Myocyte (in vitro differentiated cells): ENCODE measurements around the gene TAP1. TPM values are rescaled to one million over a fixed set of nuclear protein-coding genes. Genes with fewer than 3 reads are reported as not detected.
A peak's percentile ranks its signal among the peaks of the same experiment; 100 is the strongest.
"Not testable (repeated sequence)": the region's sequence is repeated elsewhere in the genome, so short reads cannot be mapped to it uniquely, and the experiment has no call there.

Source experiments
- DNase-seq: peaks from one replicate; pipeline ENCODE4 v3.0.0-alpha.2; 2012; ENCODE audit warnings: low read depth
- polyA plus RNA-seq: library from polyadenylated mRNA; unstranded; fragments of >200 nt; gene quantifications from one replicate; pipeline ENCODE4 v1.2.1, GENCODE V29; 2012; ENCODE audit warnings: missing spikeins
- total RNA-seq: library from RNA; depleted of rRNA; stranded (reverse); fragments of >200 nt; gene quantifications from 2 replicates; pipeline ENCODE4 v1.2.3, GENCODE V29; 2014

The TAP1 gene, protein sequence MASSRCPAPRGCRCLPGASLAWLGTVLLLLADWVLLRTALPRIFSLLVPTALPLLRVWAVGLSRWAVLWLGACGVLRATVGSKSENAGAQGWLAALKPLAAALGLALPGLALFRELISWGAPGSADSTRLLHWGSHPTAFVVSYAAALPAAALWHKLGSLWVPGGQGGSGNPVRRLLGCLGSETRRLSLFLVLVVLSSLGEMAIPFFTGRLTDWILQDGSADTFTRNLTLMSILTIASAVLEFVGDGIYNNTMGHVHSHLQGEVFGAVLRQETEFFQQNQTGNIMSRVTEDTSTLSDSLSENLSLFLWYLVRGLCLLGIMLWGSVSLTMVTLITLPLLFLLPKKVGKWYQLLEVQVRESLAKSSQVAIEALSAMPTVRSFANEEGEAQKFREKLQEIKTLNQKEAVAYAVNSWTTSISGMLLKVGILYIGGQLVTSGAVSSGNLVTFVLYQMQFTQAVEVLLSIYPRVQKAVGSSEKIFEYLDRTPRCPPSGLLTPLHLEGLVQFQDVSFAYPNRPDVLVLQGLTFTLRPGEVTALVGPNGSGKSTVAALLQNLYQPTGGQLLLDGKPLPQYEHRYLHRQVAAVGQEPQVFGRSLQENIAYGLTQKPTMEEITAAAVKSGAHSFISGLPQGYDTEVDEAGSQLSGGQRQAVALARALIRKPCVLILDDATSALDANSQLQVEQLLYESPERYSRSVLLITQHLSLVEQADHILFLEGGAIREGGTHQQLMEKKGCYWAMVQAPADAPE
- 49.7 and 54.7 TPM in 2 replicates for total RNA-seq
- 47.2 TPM for polyA plus RNA-seq

DNA sequence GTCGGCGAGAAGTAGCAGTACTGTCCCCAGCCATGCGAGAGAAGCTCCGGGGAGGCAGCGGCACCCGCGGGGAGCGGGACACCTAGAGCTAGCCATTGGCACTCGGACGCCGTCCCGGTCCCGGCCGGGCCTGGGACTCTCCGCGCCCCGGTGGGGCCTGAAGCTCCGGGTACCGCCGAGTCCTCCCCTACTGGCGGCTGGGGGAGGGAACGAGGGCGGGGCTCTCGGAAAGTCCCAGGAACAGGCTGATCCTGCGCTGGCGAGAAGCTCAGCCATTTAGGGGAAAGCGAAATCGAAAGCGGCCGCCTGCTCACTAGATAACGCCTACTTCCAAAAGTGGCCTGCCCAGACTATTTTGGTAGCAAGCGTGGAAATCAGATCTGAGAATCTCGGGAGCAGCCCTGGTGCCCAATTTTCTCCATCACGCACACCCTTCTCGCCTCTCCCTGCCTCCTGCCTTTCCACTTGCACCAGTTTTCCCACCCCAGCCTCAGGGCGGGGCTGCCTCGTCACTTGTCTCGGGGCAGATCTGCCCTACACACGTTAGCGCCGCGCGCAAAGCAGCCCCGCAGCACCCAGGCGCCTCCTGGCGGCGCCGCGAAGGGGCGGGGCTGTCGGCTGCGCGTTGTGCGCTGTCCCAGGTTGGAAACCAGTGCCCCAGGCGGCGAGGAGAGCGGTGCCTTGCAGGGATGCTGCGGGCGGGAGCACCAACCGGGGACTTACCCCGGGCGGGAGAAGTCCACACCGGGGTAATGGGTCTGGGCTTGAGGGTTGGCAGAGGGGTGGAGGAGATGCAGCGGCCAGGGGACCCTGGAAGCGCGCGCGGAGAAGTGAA, at the start of gene TAP1, which contains the start of gene PSMB9:
TSS of gene TAP1 (minus strand) at position 164 of the 835 bp plus-strand sequence. CDS start at position 96, 68 bp downstream.
TSS of gene PSMB9 (plus strand) at position 652 of the 835 bp plus-strand sequence. CDS start at position 690, 38 bp downstream.
- peak; percentile 95 for DNase-seq

DNA sequence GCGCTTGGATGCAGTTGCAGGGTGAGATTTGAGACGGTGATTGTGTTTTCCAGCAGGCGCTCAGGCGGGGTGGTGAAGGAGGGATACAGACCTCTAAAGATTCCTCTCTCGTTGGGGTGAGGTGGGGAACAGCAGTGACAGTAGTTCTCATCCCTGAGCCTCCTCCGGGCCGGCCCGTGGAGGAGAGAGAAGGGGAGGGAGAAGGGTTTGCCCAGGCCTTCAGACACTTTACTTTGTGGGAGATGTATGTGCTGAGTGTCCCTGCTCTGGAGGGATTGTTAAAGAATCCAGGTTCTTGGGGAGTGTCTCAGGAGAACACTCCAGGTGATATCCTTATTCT, 41.5 kb upstream of the TAP1 start:
- DNase-seq, result no peak

DNA sequence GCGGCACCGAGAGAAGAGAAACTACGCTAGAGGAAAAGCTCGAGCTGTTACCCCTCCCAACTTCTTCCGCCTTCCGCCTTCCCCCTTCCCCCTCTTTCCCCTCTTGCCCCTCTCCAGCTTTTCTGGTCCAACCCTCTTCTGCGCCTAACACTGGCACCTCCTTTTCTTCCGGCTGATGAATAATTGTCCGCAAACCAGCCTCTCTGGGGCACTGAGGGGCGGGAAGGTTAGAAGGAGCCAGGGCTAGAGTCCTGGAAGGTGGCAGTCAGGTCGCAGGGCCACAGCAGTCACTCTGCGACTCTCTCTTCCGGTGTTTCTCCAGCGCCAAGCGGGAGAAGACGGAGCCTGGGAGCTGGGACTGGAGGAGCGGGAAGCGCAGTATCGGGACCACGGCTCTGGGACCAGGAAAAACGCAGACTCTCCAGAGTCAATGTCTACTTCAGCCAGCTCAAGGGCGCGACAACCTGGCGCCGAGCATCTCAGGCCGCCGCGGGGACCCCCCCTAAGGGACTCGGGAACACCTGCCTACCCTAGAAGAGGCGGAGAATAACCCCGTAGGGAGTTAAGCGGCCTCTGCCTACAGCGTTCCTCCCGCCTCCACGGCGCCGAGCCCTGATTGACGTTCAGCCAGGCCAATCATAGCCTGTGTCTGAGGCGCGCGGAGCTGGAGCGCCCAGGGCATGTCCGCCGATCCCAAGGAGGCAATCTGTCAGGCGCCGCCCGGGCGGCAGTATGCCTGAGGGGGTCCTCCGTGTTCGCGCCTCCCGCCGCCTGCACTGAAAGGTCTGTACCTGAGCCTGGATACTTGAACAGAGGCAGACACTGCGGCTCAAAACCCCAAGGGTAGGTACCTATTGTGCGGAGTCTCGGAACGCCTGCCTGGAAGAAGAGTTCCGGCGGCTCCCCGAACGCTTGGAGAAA, 40.8 kb upstream of the TAP1 start:
- DNase-seq, result peak; percentile 93

DNA sequence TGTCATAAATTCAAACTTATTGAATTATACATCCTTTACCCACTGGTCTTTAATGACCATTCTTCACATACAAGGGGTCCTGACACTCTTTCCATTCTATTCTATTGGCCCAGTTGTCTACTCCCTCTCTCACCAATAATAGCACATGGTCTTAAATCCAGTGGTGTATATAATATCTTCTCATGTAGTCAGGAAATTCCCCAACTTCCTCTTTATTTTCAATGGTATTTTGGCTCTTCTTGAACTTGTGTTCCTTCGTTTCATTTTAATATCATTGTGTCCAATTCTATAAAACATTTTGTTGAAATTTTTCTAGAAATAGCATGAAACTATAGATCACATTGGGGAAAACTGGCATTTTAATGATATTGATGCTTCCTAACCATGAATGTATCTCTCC, 37.3 kb upstream of the TAP1 start:
- DNase-seq, result no peak

DNA sequence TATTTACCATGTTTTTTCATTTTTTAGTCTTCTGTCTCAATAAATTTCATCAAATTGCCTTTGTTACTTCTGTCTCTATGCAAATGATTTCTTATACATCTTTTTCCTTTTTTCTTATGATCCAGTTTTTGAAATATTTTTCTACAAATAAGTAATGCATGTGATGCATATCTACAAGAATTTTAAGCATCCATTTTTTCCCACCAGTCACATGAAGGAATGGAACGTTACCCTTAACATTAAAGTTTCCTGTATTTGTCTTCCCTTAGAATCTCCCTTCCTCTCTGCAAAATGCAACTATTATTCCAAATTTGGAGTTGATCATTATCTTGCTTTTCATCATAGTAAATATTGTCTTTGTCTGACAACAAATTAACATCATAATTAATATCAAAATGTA, 36.0 kb upstream of the TAP1 start:
- DNase-seq, result no peak

DNA sequence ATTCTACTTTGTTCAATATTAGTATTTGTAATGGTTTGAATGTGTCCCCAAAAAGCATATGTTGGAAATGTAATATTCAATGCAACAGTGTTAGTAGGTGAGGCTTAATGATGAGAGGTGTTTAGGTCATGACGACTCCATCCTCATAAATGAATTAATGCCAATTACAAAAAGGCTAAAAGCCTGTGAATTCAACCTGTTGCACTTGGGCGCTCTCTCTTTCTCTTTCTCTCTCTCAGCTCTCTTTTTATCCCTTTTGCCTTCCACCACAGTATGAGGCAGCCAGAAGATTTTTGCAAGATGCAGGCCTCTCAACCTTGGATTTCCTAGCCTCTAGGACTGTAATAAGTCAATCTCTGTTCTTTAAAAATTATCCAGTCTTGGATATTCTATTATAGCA, 35.1 kb upstream of the TAP1 start:
- no peak for DNase-seq

DNA sequence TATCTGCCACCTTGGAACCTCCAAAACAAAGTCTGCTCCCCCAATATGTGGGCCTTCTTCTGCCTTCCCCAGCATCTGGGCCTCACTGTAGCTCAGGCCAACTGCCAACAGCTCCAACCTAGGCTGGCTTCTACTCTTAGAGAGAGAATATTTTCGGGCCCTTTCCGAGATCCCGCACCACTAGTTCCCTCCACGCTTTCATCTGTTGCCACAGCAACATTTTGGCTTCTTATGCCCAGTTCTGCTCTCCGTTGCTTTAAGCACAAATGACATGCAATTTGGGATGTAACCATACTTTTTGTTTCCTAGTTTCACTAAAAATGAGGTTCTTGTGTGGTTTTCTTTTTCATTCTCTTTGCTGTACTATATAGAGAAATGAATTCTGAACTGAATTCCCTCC, 34.1 kb upstream of the TAP1 start:
- DNase-seq, result no peak

DNA sequence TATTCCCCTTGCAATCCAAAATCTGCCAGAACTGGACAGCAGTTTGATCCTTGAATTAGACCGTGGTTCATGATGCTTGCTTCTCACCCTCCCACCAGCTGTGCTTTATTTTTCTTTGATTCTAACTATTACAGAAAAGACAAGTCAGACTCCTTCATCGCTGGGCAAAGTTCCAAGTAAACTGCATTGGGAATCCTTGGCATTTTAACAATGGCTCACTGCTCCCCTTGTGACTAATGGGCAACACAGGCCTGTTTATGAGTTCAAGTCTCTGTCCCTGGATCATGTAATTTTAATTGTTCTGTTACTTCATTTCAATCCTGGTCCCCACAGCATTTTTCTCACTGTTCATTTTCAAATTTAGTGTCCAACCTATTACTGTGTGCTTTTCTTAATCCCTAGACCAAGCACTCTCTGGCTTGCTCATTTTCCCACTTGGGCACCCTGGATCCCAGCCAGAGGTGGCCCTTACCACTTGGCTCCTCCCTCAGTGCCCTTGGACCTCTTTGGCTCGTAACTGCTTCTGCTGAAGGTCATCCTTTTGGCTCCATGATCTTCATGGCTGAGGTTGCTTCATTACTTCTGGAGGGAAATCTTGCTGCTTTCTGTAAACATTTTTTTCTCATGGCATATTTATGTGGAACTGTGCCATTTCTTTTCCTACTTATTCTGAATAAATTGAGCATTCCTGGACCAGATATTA, 33.3 kb upstream of the TAP1 start:
- DNase-seq, result peak; percentile 76

DNA sequence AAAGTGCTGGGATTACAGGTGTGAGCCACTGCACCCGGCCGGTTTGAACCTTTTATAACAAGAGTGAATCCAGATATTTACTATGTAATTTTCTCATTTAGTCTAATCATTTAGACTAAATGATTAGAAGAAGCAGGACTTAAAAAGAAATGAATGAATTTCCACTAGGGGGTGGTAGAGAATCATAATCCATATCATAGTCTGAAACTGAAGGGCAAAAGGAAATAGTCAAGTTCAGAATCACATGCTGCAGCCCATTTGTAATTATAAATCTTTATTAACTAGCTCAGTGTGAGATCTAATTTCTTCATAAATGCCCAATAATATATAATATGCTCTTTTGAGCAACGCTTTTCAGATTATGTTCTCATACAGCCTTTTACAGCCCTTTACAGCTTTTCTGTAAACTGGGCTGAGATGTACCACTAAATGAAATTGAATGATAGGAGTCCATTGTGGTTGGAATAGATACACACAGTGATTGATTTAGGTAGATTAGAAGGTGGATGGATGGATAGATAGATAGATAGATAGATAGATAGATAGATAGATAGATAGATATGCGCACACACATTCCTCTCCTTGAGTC, 32.3 kb upstream of the TAP1 start:
- DNase-seq, result peak; percentile 77

DNA sequence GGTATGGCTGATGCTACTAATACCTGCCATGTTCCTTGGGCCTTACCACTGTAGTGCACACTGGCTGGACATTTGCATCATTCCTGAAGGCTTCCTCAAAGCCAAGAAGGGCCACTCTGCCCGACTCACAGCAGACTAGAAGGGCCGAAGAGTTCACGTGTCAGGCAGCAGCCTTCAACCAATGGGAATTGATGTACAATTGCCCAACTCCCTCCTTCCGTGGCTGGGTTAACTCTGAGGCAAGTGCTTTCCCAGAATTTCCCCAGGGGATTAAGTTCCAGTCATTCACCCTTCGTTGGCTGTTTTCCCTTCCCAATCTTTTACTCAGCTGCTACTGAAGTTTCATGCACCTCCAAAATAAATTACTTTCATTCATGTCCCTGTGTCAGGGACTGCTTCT, 30.3 kb upstream of the TAP1 start:
- DNase-seq, result peak; percentile 64

DNA sequence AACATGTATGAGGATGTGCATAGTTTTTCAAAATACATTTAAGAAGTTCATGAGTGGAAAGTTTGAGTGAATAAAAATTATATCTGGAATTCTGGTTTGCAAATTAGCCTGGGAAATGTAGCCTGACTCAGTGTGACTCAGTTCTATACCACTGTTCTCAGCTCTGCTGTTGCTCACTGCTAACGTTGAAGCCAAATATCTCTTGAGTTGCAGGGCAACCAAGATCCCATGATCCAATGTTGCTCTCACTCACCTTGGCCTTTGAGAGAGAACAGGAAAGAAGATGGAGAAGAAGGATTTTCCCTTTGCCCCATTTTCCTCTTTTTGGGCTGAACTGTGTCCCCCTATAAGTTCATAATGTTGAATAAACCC, 29.4 kb upstream of the TAP1 start:
- DNase-seq, result no peak

DNA sequence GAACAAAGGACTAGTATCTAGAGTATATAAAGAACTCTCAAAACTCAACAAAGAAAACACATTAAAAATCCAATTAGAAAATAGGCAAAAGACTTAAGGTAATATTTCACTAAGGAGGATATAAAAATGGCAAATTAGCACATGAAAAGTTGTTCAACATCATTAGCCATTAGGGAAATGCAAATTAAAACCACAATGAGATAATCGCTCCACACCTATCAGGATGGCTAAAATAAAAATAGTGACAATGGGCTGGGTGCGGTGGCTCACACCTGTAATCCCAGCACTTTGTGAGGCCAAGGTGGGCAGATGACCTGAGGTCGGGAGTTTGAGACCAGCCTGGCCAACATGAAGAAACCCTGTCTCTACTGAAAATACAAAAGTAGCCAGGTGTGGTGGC, 27.5 kb upstream of the TAP1 start:
- DNase-seq, result not testable (repeated sequence)

DNA sequence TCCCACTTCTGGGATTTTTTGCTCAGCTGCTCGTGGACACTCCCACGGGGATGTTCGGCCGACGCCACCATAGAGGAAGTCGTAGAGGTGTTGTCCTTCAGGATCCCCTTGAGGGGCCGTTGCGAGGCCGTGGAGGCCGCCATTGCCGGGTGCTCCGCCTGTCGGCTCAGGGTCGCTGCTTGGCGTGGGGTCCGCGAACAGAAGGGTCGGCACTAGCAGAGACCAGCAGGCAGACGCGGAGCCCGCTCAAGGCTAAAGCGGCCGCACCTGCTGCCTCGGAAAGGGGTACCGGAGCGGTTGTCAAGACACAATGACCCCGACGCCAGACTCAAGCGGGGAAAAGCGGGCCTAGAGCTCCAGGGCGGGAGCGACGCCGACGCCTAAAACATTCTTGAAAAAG, 26.2 kb upstream of the TAP1 start:
- DNase-seq, result no peak

DNA sequence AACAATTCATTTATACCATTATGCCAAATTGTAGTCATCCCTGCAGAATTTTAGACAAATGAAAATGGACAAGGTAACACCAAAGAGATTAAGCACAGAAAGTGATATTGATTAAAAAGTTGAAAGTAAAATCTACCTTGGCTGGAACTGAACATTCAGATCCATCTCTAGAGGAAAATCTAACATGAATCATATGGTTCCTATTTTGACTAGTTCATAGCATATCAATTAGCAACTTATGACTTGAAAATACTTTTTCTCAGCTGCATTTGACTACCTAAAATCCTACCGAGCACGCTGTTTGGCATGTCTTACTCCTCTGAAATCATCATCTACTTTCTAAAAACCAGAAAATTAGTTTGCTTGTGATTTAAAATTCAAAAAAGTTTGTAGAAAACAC, 23.1 kb upstream of the TAP1 start:
- no peak for DNase-seq

DNA sequence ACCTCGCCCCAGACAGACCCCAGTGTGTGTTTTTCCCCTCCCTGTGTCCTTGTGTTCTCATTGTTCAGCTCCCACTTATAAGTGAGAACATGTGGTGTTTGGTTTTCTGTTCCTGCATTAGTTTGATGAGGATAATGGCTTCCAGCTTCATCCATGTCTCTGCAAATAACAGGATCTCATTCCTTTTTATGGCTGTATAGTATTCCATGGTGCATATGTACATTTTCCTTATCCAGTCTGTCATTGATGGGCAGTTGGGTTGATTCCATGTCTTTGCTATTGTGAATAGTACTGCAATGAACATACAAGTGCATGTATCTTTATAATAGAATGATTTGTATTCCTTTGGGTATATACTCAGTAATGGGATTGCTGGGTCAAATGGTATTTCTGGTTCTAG, 20.4 kb upstream of the TAP1 start:
- DNase-seq, result not testable (repeated sequence)

DNA sequence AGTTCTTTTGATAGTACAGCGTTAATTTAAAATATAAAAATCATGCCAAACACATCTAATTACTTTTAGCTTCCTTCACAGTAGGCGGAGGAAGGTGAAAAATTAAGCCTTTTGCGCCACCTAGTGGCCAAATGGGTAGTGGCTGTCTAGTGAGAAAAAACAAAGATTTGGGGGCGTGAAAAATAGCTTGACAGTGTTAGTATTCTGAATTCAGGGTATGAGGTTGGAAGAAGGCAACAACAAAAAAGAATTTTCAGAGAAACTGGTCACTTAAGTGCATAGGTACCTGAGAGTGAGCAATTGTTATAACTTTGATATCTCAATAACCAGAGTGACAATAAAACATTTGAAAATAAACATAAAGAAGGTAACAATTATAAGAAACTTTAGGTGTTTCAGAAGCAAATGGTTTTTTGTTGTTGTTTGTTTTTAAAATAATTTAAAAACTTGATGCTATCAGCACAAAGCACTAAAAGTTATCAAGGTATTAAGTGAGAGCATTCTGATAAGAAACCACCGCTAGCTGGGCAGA, 14.8 kb upstream of the TAP1 start:
- peak; percentile 83 for DNase-seq

DNA sequence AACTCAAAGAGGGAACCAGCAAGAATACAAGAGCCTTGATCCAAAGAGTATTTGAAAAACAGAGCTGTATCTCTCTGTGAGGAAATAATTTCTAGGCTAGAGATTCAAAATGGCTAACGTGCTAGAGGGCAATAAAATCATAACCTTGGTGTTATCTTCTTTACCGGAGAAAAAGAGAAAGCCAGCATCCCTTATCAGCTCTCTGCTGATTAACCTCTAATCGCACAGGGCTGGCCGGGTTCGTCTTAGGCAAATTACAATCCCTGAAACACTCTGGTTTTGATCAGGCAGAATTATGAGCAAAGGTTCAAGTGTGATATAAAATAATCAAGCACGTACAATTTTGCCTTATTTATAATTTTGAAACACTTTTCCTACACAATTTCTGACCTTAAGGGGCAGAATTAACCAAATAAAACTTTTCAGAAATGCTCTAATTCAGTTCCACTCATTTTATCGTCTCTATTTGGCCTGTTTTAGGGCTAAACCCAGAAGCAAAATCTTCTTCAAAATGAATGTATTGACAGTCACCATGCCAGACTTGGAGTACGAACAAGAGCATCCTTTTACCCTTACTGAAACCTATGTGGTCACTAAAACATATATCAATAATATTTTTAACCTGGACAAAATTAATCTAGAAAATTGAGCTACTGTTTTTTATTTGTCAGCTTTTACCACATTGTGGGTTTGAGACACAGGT, 14.2 kb upstream of the TAP1 start:
- no peak for DNase-seq

DNA sequence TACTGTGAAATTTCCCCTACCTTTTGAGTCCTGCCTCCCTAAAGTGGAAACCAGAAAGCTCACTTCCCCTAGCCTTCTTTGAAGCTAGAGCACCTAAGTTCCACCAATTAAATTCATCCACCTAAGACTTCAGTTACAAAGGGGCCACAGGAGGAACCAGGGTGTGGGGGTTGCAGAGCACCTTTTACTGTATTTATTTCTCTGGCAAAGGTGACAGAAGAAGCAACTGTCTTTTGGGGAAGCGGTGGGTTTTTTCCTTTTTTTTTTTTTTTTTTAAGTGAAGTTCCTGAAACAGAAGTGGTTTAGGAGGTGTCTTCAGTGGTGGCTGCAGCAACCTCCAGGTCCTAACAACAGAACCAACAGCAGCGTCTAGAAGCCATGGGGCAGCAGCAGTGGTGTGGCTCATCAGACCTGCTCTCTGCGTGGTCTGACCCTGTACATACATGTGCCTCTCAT, 13.5 kb upstream of the TAP1 start:
- no peak for DNase-seq
